A673 (cell line): ENCODE data around the gene GPR3. TPM values are rescaled to one million over a fixed set of nuclear protein-coding genes. Genes with fewer than 3 reads are reported as not detected.

Source experiments
- BruUV-seq: library from RNA; stranded (reverse); fragments of 400-500 nt; replicated peaks from 2 replicates; lab custom pipeline; 2021; lab: Mats Ljungman, UMichigan
- CTCF ChIA-PET: fragments of 300-600 bp; sonication (Branson Sonifier 250); formaldehyde crosslinking; loops from one replicate; lab custom pipeline; 2022; ENCODE audit warnings: antibody characterized with exemption; lab: Charles Lee
- POLR2A ChIA-PET: fragments of 300-600 bp; sonication (Branson Sonifier 250); formaldehyde crosslinking; loops from one replicate; lab custom pipeline; 2022; ENCODE audit warnings: antibody characterized with exemption; ENCODE audit not compliant: low non-redundant PET; lab: Charles Lee
- DNase-seq: peaks from one replicate; pipeline ENCODE4 v3.0.0-alpha.2; 2015; ENCODE audit warnings: low spot score
- H3K27ac ChIP-seq: fragments of 200-600 bp; sonication (generic); 2 replicates; pipeline ENCODE4 v1.5.1; 2016; ENCODE audit warnings: mixed run types, low read depth, mild to moderate bottlenecking, mixed read lengths, antibody characterized with exemption, low read length; ENCODE audit not compliant: poor library complexity, severe bottlenecking
- H3K27me3 ChIP-seq: fragments of 200-600 bp; sonication (generic); replicated peaks from 2 replicates; pipeline ENCODE4 v1.6.1; 2017; ENCODE audit warnings: mixed run types, low read depth, mild to moderate bottlenecking, mixed read lengths, antibody characterized with exemption, low read length; ENCODE audit not compliant: insufficient read depth, poor library complexity
- H3K36me3 ChIP-seq: fragments of 200-600 bp; sonication (generic); 2 replicates; pipeline ENCODE4 v1.6.1; 2016; ENCODE audit warnings: mixed run types, mild to moderate bottlenecking, mixed read lengths, antibody characterized with exemption, low read length; ENCODE audit not compliant: insufficient read depth, poor library complexity, severe bottlenecking
- H3K4me1 ChIP-seq: fragments of 200-600 bp; sonication (generic); 2 replicates; pipeline ENCODE4 v1.6.1; 2017; ENCODE audit warnings: mixed run types, mild to moderate bottlenecking, mixed read lengths, antibody characterized with exemption, low read length; ENCODE audit not compliant: insufficient read depth, poor library complexity, severe bottlenecking
- H3K4me3 ChIP-seq: fragments of 200-600 bp; sonication (generic); 2 replicates; pipeline ENCODE4 v1.5.1; 2016; ENCODE audit warnings: low read depth, mixed run types, mild to moderate bottlenecking, mixed read lengths, low read length; ENCODE audit not compliant: poor library complexity, severe bottlenecking
- H3K9me3 ChIP-seq: fragments of 200-600 bp; sonication (generic); 2 replicates; pipeline ENCODE4 v1.6.1; 2016; ENCODE audit warnings: mixed run types, low read depth, mild to moderate bottlenecking, mixed read lengths, antibody characterized with exemption, low read length; ENCODE audit not compliant: poor library complexity, severe bottlenecking
- EZH2 ChIP-seq: fragments of 200-600 bp; sonication (generic); IDR thresholded peaks from 2 replicates; pipeline ENCODE4 v1.6.1; 2017; ENCODE audit warnings: borderline replicate concordance, low read depth, mild to moderate bottlenecking, mixed read lengths, antibody characterized with exemption, low read length; ENCODE audit not compliant: poor library complexity, severe bottlenecking
- intact Hi-C: fragments of 100-400 bp; cut with micrococcal nuclease; formaldehyde crosslinking; loops from one replicate; pipeline ENCODE4 v1.10.0; 2022; ENCODE audit not compliant: unreplicated experiment
- total RNA-seq: library from RNA; stranded (reverse); gene quantifications from 2 replicates; pipeline ENCODE4 v1.2.3, GENCODE V29; 2021
- TF ChIP-seq, protein P1 (sequence below): fragments of 300-800, 200-600 bp; sonication (generic); conservative IDR thresholded peaks from 2 replicates; pipeline ENCODE4 v1.5.1; 2017; ENCODE audit warnings: low read depth, mild to moderate bottlenecking, antibody characterized with exemption, low read length, moderate library complexity, mixed read lengths

The GPR3 gene
- total RNA-seq, 1 experiment from 2014 or later, result 4.9 TPM

DNA sequence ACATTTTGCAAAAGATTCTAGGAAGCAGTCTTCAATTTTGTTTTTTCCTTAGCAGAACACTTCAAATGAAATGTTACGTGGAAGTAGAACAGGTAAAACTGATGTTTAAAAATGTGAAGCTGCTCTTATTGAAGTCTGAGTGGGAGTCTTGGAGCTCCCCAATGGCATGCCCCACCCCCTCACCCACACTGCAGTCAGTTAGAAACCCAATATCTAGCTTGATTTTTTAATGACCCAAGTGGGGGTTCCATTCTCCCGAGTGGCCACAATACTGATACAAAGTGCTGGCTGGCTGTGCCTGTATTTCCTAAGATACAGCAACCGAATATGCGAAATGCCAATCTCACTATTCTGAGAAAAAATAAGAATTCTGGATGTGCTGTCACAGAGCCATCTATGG, 31.3 kb downstream of the GPR3 start:
- H3K27me3 ChIP-seq, result no peaks in the 10 kb centered on the region
- TF ChIP-seq, protein P1, sequence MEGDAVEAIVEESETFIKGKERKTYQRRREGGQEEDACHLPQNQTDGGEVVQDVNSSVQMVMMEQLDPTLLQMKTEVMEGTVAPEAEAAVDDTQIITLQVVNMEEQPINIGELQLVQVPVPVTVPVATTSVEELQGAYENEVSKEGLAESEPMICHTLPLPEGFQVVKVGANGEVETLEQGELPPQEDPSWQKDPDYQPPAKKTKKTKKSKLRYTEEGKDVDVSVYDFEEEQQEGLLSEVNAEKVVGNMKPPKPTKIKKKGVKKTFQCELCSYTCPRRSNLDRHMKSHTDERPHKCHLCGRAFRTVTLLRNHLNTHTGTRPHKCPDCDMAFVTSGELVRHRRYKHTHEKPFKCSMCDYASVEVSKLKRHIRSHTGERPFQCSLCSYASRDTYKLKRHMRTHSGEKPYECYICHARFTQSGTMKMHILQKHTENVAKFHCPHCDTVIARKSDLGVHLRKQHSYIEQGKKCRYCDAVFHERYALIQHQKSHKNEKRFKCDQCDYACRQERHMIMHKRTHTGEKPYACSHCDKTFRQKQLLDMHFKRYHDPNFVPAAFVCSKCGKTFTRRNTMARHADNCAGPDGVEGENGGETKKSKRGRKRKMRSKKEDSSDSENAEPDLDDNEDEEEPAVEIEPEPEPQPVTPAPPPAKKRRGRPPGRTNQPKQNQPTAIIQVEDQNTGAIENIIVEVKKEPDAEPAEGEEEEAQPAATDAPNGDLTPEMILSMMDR, result no peak
- TF ChIP-seq EZH2, result no peak
- H3K4me1 ChIP-seq, result peaks cover 9% of the 10 kb centered on the region
- no peak overlapping the region for H3K27ac ChIP-seq
- DNase-seq, result no peak
- H3K9me3 ChIP-seq, result no peaks in the 10 kb centered on the region
- POLR2A ChIA-PET, result no interaction called here
- peaks cover 17% of the 10 kb centered on the region for H3K36me3 ChIP-seq
- H3K4me3 ChIP-seq, result no peak overlapping the region
- BruUV-seq, result no TSS peak
- intact Hi-C loops, result no loop called here
- CTCF ChIA-PET, result no interaction called here

DNA sequence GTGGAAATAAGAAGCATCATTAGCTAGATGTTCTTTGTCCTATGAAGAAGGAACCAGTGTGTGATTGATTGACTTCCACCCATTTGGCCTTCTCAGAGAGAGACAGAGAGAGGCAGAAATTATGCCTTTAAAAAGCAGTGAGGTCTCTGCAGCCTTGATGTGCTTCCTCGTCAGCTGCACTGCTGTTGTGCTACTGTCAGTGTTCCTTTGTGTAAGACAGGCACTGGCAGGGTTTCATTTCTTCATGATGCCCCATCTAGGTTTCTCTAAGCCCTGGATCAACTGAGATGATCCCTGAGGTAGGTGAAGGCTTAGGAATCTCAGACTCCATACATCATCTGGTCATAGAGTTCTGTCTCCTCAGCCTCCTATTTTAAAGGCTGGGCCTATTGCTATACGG, 34.9 kb downstream of the GPR3 start:
- H3K27me3 ChIP-seq, result no peaks in the 10 kb centered on the region
- H3K9me3 ChIP-seq, result no peaks in the 10 kb centered on the region
- POLR2A ChIA-PET, result no interaction called here
- DNase-seq, result no peak
- no peak overlapping the region for H3K27ac ChIP-seq
- intact Hi-C loops, result no loop called here
- H3K4me1 ChIP-seq, result peaks cover 38% of the 10 kb centered on the region
- no TSS peak for BruUV-seq
- CTCF ChIA-PET, result no interaction called here
- H3K4me3 ChIP-seq, result no peak overlapping the region
- TF ChIP-seq EZH2, result no peak
- TF ChIP-seq, protein P1, result no peak
- peaks cover 15% of the 10 kb centered on the region for H3K36me3 ChIP-seq

DNA sequence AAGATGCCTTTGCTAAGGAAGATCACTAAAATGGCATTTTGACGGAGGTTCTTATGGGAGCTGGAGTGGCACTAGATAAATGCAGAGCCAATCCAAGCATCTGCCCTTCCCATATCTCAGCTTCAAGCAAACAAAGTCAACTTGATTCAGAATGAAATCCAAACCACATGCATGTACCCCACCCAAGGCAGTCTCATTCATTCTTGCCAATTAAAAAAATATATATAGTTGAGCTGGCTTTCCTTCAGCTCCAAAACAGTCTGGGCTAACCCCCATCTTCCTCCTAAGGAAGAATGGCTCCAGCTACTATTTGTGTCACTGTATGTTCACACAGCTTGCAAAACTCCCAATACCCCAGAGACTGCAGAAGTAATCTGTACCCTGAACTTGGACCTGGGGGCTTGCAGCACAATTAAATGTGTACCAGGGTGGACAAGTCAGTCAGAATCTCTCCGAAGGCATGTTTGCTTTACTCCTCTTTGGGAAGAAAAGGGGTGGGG, 35.4 kb downstream of the GPR3 start:
- POLR2A ChIA-PET, result no interaction called here

More for the DNA sequence above, 35.4 kb downstream of the GPR3 start:
- H3K27ac ChIP-seq, result peak overlapping the region; percentile 52
- no peak for TF ChIP-seq EZH2
- TF ChIP-seq, protein P1, result no peak
- intact Hi-C loops, result no loop called here
- CTCF ChIA-PET, result interaction anchor here (0.7 kb wide), 1 partner anchor 9 kb away, joined by 4 read pairs; no protein-coding TSS in a partner anchor
- H3K4me3 ChIP-seq, result no peak overlapping the region
- no peak for DNase-seq
- peaks cover 15% of the 10 kb centered on the region for H3K36me3 ChIP-seq
- H3K4me1 ChIP-seq, result peaks cover 38% of the 10 kb centered on the region
- no peaks in the 10 kb centered on the region for H3K9me3 ChIP-seq
- no TSS peak for BruUV-seq
- no peaks in the 10 kb centered on the region for H3K27me3 ChIP-seq
